Stimulated activated CD8-positive, alpha-beta memory T cell treated with anti-CD3 and anti-CD28 coated beads, Interleukin-2, amount 100 ng/mL, for 1 hour (primary cell): Measurements from ENCODE around the gene TARBP1.
A peak's percentile ranks its signal among the peaks of the same experiment; 100 is the strongest.
"Not testable (repeated sequence)": the region's sequence is repeated elsewhere in the genome, so short reads cannot be mapped to it uniquely, and the experiment has no call there.

Experiments used
- DNase-seq, 2 donors: peaks; one replicate each; pipeline ENCODE4 v3.0.0-alpha.2; 2020; ENCODE audit warnings: low read depth in 2 of 2

Gene TARBP1

GRCh38 chr1:234478481-234479309 lies at the start of gene TARBP1:
TSS of gene TARBP1 (minus strand) at chr1:234479179. CDS start at chr1:234479103, 76 bp downstream.
- DNase-seq = peak; percentile 42 to 43

DNA sequence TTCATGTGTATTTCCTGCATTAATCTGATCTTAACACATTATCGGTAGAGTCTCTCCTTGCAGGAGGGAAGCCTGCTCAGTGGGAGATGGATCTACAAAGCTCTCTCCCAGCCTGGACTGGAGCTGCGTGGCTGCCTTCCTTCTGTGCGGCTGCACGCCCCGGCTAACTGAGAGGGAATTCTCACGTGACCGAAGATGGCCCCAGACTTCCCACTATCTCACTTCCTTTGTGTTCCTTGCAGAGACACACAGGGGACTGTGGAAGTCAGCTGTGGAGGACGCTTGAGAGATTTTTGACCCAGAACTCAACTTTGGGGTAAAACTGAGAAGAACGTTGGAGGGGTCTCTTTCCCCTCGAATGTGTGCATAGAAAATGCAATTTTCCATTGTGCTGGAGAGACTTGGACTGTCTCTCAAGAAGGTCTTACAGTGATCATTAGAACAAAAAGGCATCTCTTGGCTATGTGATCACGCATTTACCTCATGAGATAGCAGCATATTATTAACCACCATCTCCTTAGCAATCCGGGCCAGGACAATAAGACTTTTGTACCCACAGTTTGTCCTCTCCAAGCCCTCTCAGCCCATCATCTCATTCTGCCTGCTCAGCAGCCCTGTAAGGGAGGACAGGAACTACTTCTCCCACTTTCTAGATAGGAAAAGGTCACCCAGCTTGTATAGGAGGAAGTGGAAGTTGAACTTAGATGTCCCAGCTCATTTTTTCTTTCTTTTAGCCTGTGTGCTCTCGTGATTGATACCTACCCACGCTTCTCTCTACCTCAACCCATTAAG lies 49.3 kb upstream of the TARBP1 start:
- no peak for DNase-seq

- DNase-seq = no peak
Measured at GRCh38 chr1:234527346-234527745, 48.4 kb upstream of the TARBP1 start.

GRCh38 chr1:234526922-234527321 lies 47.9 kb upstream of the TARBP1 start:
- DNase-seq = no peak

GRCh38 chr1:234525099-234525799 lies 46.3 kb upstream of the TARBP1 start:
- DNase-seq = no peak

DNA sequence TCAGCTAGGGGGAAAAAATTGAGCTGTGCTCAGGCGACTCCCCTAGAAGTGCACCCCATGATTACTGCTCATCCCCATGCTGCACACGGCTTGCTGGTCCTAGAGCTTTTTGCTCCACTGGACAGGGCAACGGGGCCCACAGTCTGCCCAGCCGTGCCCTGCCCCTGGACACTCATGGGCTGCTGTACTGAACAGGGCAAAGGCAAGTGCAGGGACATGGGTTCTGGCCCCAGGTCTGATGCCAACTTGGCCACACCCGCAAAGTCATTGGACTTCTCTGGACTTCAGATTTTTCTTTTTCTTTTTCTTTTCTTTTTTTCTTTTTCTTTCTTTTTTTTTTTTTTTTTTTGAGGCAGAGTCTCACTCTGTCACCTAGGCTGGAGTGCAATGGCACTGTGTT lies 42.9 kb upstream of the TARBP1 start:
- no peak for DNase-seq

DNA sequence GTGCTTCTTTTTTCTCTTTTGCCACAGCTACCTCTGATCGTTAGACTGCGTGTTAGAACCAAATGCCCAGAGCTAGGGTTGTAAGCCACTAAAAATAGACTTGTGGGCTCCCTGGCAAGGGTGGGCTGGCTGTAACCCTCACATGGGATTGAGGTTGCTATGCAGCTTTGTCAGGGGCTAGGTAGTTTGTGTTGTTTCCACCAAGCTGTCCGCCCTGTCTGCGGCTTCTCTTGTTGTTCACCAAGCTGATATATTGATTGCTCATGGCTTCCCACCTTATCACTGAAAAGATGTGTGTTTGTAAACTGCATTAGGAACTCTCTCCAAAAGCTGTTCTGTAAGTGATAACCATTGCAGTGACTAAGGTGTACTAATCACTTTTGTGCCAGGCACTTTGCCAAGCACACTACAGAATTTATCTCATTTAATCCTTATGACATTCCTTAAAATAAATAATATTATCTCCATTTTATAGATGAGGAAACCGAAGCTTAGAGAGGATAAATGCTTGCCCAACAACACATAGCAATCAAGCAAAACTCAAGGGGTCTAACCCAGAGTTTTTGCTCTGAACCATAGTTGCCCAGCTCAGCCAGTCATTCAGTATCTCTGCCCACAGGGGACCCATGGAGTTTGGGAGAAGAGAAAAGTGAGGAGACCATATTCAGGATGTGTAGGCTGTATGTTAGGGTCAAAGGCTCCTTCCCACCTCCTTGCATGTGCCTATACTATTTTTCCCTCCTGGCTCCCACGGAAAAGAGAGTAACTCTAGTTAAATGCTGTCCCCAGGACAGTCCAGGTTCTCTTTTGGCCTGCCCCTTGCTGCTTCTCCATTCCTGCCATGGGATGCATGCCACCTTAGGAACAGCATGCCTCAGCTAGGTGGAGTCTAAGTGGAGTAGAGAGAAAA lies 42.2 kb upstream of the TARBP1 start:
- no peak for DNase-seq

DNA sequence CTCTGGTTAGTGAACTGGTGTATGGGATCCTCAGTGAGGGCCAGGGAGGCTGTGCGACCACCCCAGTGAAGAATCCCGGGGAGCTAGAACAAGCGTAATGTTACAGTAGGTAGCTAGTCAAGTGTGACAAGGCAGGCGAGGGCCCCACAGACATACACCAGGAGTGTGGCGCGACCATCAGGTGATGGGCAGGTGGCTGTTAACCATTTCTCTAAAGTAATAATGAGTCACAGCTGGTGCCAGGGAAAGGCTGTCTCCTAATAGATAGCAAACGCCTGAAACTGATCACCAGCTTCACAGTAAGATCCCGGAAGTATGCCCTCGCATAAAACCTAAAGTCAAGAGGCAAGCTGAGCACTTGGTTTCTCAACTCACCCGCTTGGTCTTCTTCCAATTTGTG lies 40.5 kb upstream of the TARBP1 start:
- DNase-seq = no peak

GRCh38 chr1:234518876-234519275 lies 39.9 kb upstream of the TARBP1 start:
- DNase-seq = no peak

DNA sequence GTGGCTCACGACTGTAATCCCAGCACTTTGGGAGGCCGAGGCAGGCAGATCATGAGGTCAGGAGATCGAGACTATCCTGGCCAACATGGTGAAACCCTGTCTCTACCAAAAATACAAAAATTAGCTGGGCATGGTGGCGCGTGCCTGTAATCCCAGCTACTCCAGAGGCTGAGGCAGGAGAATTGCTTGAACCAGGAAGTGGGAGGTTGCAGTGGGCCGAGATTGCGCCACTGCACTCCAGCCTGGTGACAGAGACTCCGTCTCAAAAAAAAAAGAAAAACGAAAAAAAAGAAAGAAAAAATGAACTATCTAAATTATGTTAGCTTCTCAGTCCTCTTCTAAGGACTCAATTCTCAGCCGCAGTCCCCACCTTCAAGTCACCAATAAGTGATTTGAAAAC lies 39.1 kb upstream of the TARBP1 start:
- not testable (repeated sequence) for DNase-seq

GRCh38 chr1:234517110-234517802 lies 38.3 kb upstream of the TARBP1 start:
- no peak for DNase-seq

GRCh38 chr1:234515821-234516241 lies 36.9 kb upstream of the TARBP1 start:
- DNase-seq = no peak

DNA sequence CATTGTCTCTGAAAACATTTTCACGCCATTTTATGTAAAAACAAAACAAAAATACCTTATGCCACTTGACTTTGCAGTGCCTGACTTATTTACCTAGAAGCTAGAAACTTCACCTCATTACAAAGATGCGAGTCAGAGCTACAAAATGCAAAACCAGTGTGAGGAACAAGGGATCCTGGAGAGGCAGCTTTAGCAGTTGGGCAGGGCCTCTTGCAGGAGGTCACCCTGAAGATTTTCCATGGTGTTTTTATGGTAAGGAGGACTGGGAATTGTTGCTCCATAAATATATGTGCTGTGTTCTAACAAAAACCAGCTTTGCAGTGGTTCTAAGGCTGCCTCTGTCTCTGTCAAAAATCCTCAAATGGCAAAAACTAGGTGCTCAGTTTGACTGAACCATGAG lies 36.4 kb upstream of the TARBP1 start:
- DNase-seq = no peak

DNA sequence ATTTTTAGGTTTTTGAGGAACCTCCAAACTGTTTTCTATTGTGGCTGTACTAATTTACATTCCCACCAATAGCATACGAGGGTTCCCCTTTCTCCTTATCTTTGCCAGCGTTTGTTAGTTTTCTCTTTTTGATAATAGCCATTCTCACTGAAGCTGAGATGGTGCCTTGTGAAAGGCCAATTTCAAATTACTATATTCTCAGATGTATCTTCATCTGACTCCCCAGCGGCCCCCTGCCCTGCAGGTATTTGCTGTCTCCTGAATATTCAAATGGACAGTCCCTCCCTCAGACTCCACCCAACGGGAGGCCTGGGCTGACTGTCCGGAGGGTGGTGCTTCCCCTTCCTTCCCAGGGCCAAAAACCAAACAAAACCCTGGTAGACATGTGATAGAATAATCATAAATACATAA lies 33.5 kb upstream of the TARBP1 start:
- no peak for DNase-seq

DNA sequence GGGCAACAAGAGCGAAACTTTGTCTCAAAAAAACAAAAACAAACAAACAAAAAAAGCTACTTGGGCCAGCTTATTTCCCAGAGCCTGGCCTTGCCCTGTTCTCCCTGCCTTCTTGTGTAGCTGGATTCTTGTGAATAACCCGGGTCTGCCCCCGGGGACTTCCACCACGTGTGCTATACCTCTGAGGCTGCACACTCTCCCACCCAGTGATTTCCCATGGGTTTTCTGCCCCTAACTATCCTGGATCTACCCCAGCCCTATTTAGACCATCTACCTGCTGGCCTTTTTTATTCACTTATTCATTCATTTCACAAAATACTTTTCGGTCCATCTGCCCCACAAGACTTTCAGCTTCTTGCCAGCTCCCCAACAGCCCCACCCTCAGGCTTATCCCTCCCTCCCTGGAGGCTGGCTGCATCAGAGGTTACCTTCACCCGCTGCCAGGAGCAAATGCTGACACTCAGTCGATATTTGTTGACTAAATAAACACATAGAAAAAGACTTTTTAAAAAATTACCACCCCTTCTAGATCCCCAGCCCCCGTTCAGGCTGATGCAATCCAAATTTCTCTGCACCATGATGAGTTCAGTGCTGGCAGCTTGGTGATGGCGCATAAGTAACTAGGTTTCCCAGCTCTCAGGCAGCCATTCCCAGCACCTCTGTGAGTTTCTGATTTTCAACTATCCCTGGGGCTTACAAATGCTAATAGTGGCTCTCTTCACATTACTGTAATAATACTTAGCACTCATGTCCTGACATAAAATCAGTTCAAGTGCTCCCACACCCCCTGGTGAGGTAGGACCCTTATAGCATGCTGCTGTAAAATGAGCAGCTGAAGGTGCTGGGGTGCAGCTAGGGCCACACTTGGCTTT lies 30.7 kb upstream of the TARBP1 start:
- no peak for DNase-seq

DNA sequence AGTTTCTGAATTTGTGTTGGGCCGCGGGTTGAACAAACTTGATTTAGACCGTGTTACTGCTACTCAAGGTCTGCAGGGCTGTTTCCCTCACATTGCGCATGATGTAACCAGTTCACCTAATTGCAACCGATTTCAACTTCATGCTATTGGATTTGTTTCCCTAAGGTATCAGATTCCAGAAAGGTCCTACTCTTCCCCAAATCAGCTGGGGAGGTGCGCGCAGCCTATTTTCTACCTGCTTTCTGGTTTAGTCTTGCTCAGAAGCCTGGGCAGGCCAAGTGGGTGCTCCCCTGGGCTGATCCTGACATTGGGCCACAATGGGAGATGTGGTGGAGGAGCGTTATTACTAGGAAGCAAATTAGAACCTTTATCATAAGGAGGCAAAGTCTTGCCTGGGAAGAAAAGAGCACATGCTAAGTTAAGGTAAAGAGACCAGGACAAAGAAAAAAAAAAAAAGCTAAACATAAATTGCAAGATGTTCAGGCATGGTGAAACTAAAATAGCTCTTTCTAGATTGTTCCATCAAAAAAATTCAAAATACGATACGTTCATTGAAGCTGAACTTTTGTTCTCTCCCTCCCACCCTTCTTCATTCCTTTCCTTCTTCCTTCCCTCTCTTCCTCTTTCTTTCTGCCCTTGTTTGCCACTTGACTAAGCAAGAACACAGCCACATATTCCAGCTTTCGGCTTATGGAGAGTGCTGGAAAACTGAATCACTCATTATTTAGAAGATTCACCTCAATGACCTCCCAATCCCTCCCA lies 28.8 kb upstream of the TARBP1 start:
- no peak for DNase-seq

DNA sequence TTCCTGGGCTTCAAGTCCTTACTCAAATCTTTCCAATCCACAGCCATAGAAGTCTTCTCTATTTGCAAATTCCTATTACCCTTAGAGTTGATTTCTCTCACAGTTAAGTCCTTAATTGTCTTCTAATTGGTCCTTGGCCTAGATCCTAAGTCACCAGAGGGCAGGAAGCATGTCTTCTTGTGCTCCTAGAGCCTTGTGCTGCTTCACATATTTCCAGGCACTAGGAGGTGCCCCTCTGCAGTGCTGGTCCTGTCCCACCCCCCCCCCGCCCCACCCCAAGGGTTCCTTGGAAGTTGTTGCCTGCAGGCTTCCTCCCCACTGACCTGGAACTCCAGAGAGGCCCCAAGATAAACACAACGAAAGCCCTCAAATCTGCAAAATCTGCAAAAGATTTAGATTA lies 28.1 kb upstream of the TARBP1 start:
- no peak for DNase-seq

DNA sequence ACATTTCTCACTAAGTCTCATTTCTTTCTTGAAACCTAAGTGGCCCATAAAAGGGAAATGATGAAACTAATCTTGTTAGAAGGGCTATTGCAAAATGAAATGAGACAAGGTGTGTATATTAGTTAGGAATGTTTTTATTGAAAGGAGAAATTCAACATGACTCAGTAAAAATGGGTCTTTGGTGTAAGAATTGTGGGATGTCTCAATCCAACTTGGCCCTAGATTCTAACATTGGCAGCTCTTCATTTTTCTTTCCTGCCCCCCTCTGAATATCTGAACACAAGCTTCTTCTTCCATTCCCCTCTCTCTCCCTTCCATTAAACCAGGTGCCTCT lies 26.8 kb upstream of the TARBP1 start:
- no peak for DNase-seq
